ENCODE results near the gene PPM1J. TPM values are rescaled to one million over a fixed set of nuclear protein-coding genes. Genes with fewer than 3 reads are reported as not detected.

The PPM1J gene
- total RNA-seq, 2 donors from 2014 or later, result 5.5 to 7.9 TPM

DNA sequence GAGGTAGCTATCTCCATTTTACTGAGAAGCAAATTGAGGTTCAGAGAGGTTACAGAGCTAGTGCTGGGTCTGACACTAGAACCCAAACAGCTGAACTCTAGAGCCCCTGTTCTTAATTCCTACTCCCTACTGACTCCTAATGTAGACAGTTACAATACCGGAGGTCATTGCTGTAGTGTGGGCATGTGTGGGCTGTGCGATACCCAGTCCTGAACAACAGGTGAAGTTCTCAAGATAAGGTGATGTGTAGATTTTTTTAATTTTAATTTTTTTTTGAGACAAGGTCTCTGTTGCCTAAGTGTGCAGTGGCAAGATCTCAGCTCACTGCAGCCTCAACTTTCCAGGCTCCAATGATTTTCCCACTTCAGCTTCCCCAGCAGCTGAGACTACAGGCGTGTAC lies 6.6 kb downstream of the PPM1J start:
- peaks cover 3% of the 10 kb centered on the region for H3K36me3 ChIP-seq
- DNase-seq (ENCODE audit: low spot score), result no peak
- H3K27me3 ChIP-seq, result no peaks in the 10 kb centered on the region
- H3K9me3 ChIP-seq, result no peaks in the 10 kb centered on the region
- no peak overlapping the region for H3K27ac ChIP-seq
- peaks cover 0 to 34% of the 10 kb centered on the region in 2 donors for H3K4me1 ChIP-seq
- H3K4me3 ChIP-seq, result no peak overlapping the region
- TF ChIP-seq, protein P1, sequence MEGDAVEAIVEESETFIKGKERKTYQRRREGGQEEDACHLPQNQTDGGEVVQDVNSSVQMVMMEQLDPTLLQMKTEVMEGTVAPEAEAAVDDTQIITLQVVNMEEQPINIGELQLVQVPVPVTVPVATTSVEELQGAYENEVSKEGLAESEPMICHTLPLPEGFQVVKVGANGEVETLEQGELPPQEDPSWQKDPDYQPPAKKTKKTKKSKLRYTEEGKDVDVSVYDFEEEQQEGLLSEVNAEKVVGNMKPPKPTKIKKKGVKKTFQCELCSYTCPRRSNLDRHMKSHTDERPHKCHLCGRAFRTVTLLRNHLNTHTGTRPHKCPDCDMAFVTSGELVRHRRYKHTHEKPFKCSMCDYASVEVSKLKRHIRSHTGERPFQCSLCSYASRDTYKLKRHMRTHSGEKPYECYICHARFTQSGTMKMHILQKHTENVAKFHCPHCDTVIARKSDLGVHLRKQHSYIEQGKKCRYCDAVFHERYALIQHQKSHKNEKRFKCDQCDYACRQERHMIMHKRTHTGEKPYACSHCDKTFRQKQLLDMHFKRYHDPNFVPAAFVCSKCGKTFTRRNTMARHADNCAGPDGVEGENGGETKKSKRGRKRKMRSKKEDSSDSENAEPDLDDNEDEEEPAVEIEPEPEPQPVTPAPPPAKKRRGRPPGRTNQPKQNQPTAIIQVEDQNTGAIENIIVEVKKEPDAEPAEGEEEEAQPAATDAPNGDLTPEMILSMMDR (IDR thresholded peaks at IDR 0.05), result no peak

DNA sequence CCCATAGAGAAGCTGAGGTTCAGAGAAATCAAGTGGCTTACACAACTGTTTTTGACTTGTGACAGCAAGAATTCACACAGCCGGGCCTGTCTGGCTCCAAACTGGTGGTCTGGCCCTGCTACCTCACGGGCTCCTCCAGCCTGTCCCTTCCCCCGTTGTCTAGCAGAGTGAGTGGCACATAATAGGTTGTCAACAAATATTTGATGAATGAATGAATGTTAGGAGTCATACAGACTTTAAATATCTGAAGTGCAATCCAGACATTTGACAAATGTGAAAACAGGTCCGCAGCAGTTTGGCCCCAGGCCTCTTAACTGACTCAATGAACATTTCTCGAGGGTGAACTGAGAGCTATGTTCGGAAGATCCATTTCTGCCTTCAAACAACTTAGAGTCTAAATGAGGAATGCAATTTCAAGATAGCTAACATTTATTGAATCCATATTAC lies 7.1 kb downstream of the PPM1J start:
- Histone ChIP-seq H3K27me3 (no peaks in the 10 kb centered on the region), H3K4me3 (no peak overlapping the region), H3K4me1 (peaks cover 0 to 36% of the 10 kb centered on the region in 2 donors), H3K9me3 (no peaks in the 10 kb centered on the region), H3K36me3 (peaks cover 8% of the 10 kb centered on the region), H3K27ac (peak overlapping the region; percentile 97 to 99)
- TF ChIP-seq, protein P1 (IDR thresholded peaks at IDR 0.05), result no peak
- DNase-seq (ENCODE audit: low spot score), result no peak

DNA sequence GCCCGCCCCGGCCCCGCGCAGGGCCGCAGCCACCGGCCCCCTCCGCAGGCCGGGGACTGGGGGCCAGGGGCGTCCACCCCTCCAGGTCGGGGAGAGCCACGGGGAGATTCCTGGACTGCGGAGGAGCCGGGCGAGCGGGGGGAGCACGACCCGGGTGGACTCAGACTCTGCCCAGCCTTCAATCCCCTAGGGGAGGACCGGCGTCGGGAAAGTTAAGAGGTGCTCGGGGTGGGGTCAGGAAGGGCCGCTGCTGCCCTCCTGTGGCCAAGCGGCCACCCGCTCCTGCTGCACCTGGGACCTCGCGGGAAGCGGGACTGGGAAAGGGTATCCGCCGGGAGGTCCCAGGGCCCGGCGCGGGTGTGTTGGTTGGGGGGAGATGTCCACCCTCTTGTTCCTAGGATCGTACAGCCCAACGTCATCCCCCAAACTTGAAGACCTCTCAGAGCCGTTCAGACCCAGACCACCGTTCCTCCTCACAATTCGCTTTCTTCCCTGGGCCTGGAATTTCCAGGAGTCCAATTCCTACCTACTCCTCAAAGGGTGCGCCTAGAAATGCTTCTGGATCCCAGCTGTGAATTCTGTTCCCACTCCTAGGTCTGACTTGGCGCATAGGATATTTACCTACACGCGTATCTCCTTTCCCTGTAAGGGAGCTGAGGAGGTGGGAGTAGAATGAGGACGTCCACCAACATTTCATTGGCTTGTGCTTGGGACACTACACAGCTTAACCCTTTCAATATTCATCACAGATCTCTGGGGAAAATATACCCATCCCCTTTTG lies 7.7 kb downstream of the PPM1J start:
- Histone ChIP-seq H3K36me3 (peaks cover 14% of the 10 kb centered on the region), H3K4me3 (peak overlapping the region; percentile 95), H3K4me1 (peaks cover 0 to 42% of the 10 kb centered on the region in 2 donors), H3K27ac (peak overlapping the region; percentile 97 to 99), H3K9me3 (no peaks in the 10 kb centered on the region), H3K27me3 (no peaks in the 10 kb centered on the region)
- TF ChIP-seq, protein P1 (IDR thresholded peaks at IDR 0.05), result peak; percentile 96 to 98
- peak; percentile 90 for DNase-seq (ENCODE audit: low spot score)

DNA sequence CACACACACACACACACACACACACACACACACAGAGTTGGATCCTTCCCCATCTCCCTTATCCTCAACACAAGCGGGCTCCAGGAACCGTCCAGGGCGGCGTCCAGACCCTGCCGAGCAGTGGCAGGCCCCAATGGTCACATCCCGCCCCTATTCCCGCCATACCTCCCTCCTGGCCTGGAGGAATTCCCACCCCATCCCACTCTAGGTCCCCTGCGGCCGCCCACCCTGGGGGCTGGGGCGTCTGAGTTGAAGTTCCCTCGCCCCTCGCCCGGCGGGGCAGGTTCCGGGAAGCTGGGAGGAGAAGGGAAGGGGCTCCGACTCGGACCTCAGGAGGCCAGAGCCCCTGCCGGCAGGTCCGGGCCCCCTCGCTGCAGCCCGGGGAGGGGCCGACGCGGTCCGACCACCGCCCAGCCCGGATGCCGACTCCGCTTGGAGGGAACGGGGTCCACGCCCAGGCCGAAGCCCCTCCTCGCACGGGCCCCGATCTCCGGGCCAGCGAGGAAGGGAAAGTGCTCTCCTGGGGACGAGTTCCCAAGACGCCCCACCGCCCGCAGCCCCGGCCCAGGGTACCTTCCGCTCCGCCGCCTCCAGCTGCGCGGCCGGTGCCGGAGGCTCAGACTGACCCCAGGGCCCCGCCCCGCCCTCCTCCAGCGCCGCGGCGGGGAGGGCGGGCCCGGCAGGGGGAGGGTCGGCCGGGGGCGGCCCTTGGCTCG lies 8.5 kb downstream of the PPM1J start, which contains the start of gene RHOC:
TSS of gene RHOC (minus strand) at position 623 of the 716 bp plus-strand sequence. CDS start 3,328 bp downstream, outside the sequence.
- Histone ChIP-seq H3K36me3 (peaks cover 21% of the 10 kb centered on the region), H3K27ac (peak within 1 kb of the TSS; percentile 97 to 99), H3K9me3 (no peaks in the 10 kb centered on the region), H3K27me3 (no peaks in the 10 kb centered on the region), H3K4me1 (peaks cover 0 to 50% of the 10 kb centered on the region in 2 donors), H3K4me3 (peak within 1 kb of the TSS; percentile 95)
- DNase-seq (ENCODE audit: low spot score), result no peak
- TF ChIP-seq, protein P1 (IDR thresholded peaks at IDR 0.05), result no peak

DNA sequence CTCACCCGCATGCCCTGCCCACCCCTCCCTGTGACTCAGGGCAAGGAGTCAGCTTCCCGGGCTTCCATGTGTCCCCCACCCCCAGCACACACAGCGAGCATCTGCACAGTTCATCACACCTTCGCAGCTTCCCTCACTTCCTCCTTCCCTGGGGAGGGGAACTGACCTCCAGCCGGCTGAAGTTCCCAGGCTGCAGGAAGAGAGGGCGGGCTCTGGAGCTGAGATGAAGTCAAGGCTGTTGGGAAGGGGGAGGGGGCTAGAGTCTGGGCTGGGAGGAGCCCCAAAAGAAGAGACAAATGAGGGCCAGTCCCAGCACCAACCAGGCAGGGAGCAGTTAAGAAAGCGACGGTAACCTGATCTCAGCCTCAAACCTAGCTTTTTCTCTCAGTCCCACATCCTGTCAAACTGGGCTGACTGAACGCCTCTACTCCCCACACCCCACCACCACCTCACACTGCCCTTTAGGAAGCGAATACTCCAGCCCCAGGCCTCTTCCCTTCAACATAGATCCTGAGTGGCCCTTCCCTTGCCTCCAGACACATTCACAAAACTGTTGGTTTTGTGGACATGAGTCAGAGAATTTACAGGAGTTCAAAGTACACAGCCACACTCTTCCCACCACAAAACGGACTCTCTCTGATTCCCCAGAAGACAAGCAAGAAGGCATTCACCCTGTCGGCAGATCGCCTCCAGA lies 10.1 kb downstream of the PPM1J start:
- Histone ChIP-seq H3K27ac (peak overlapping the region; percentile 97 to 99), H3K9me3 (no peaks in the 10 kb centered on the region), H3K4me3 (peak overlapping the region; percentile 95), H3K4me1 (peaks cover 0 to 66% of the 10 kb centered on the region in 2 donors), H3K36me3 (peaks cover 30% of the 10 kb centered on the region), H3K27me3 (no peaks in the 10 kb centered on the region)
- TF ChIP-seq, protein P1 (IDR thresholded peaks at IDR 0.05), result no peak
- DNase-seq (ENCODE audit: low spot score), result peak; percentile 94
